Colonic mucosa (tissue), 4 donors: ENCODE data around the gene CRYZ. TPM values are rescaled to one million over a fixed set of nuclear protein-coding genes. Genes with fewer than 3 reads are reported as not detected.

Experiments used
- DNase-seq: peaks from one replicate; pipeline ENCODE4 v3.0.0-alpha.2; 2020
- H3K27ac ChIP-seq: fragments of 200-600 bp; one replicate; pipeline ENCODE4 v1.8.0; 2021
- H3K27me3 ChIP-seq: fragments of 200-600 bp; one replicate; pipeline ENCODE4 v1.8.0; 2021
- H3K36me3 ChIP-seq: fragments of 200-600 bp; one replicate; pipeline ENCODE4 v1.8.0; 2021
- H3K4me1 ChIP-seq: fragments of 200-600 bp; one replicate; pipeline ENCODE4 v1.8.0; 2021; ENCODE audit warnings: mild to moderate bottlenecking
- H3K4me3 ChIP-seq: fragments of 200-600 bp; one replicate; pipeline ENCODE4 v1.8.0; 2021
- H3K9ac ChIP-seq, 2 donors: one replicate each; pipeline ENCODE4 v1.7.0; 2013; ENCODE audit warnings: control low read depth in 2 of 2, low read depth in 2 of 2, low read length in 2 of 2
- H3K9me3 ChIP-seq: fragments of 200-600 bp; one replicate; pipeline ENCODE4 v1.8.0; 2021
- intact Hi-C: fragments of 100-400 bp; cut with DNase I; formaldehyde crosslinking; loops from one replicate; pipeline ENCODE4 v1.14.1; 2022
- total RNA-seq, 2 donors: library from RNA; stranded (reverse); fragmentation: NEBNext Ultra II Directional in 1 of 2; extraction: Animal tissue kit (Norgen Biotek cat#: 25700) in 1 of 2; gene quantifications; one replicate each; pipeline ENCODE4 v1.2.1, GENCODE V29; 2021
- TF ChIP-seq, protein P1 (sequence below): fragments of 200-600 bp; IDR thresholded peaks from one replicate; pipeline ENCODE4 v1.8.0; 2022; ENCODE audit warnings: antibody characterized with exemption, mild to moderate bottlenecking
- donor health status: healthy.
- donor health status: DM: no; HTN: no; CAD: no.
- donor health status: DM: no; HTN: no; CAD: no.

Gene CRYZ
- total RNA-seq, 2 donors from 2014 or later = 15.7 to 25.8 TPM

DNA sequence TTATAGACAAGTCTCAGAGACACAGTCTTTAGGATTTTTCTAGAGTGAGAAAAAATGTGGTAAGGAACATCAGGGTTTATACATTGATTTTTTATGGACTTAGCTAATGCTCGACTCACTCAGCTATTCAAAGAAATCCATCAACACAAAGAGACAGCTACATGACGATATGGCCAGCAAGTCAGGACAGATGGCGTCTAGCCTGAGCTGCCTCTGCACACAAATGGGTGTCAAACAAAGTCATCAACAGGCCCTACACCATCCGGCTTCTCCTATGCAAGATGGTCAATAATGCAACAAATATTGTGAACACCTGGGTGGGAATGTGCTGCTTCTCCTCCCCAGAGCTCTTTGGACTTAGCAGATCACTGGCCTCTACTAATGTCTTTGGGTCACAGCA is 45.9 kb downstream of the CRYZ start:
- Histone ChIP-seq H3K27me3 (no peaks in the 10 kb centered on the region), H3K36me3 (no peaks in the 10 kb centered on the region), H3K4me3 (no peak overlapping the region), H3K9ac (no peak overlapping the region), H3K27ac (no peak overlapping the region), H3K4me1 (no peaks in the 10 kb centered on the region), H3K9me3 (no peaks in the 10 kb centered on the region)
- intact Hi-C loops = no loop called here
- no peak for DNase-seq
- TF ChIP-seq, protein P1, sequence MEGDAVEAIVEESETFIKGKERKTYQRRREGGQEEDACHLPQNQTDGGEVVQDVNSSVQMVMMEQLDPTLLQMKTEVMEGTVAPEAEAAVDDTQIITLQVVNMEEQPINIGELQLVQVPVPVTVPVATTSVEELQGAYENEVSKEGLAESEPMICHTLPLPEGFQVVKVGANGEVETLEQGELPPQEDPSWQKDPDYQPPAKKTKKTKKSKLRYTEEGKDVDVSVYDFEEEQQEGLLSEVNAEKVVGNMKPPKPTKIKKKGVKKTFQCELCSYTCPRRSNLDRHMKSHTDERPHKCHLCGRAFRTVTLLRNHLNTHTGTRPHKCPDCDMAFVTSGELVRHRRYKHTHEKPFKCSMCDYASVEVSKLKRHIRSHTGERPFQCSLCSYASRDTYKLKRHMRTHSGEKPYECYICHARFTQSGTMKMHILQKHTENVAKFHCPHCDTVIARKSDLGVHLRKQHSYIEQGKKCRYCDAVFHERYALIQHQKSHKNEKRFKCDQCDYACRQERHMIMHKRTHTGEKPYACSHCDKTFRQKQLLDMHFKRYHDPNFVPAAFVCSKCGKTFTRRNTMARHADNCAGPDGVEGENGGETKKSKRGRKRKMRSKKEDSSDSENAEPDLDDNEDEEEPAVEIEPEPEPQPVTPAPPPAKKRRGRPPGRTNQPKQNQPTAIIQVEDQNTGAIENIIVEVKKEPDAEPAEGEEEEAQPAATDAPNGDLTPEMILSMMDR = no peak

DNA sequence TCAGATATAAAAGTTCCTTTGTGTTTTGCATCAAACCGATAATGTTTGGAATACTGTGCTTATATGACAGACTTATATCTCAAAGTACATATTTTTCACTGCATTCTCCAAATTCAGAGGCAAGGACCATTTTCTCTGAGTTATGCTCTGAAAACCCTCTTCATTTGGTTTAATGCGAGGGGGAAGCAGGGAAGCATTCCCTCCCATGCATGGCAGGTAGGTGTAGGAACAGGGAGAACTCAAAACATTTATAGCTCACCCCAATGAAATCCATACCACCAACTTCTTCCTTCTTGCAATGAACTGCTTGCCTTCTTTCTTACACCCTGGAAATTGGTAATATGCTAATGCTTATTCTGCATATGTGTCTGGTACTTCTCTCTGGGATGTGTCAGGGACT is 48.5 kb downstream of the CRYZ start:
- Histone ChIP-seq H3K36me3 (no peaks in the 10 kb centered on the region), H3K9ac (no peak overlapping the region), H3K27me3 (no peaks in the 10 kb centered on the region), H3K4me3 (no peak overlapping the region), H3K27ac (no peak overlapping the region), H3K4me1 (no peaks in the 10 kb centered on the region), H3K9me3 (no peaks in the 10 kb centered on the region)
- DNase-seq = no peak
- intact Hi-C loops = no loop called here
- TF ChIP-seq, protein P1 = no peak

DNA sequence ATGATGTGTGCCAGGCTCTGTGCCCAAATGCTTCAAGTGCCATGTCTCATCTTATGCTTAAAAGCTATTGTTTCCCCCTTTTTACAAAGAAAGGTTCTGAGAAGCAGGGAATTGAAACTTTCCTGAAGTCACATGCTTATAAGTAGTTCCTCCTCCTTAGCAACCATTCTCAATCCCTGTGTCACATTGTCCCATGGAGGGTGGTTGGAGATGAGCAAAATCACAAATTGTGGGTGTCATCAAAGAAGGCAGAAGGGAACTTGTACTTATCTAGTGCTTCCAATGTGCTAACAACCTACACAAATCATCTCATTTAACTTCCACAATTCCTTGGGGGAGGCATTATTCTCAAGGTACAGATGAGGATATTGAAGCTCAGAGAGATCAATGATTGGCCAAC is 49.2 kb downstream of the CRYZ start:
- Histone ChIP-seq H3K9me3 (no peaks in the 10 kb centered on the region), H3K9ac (no peak overlapping the region), H3K36me3 (no peaks in the 10 kb centered on the region), H3K4me1 (no peaks in the 10 kb centered on the region), H3K27ac (no peak overlapping the region), H3K27me3 (no peaks in the 10 kb centered on the region), H3K4me3 (no peak overlapping the region)
- DNase-seq = no peak
- intact Hi-C loops = no loop called here
- TF ChIP-seq, protein P1 = no peak

DNA sequence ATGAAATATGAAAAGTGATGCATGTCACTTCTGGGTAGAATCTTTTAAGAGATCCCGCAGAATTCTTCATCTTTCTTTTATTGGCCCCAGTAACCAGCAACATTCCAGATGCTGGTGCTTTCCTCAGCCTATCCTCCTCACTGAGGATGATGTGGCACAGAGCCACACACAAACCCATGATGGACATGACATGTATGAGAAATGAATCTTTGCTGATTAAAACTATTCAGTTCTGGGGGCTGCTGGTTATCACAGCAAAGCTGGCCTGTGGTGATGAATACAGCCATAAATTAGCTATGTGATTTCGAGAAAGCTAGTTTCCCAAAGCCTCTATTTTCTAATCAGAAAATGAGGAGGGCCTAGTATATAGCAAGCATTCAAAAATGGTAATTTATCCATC is 51.0 kb downstream of the CRYZ start:
- H3K4me1 ChIP-seq = no peaks in the 10 kb centered on the region
- intact Hi-C loops = no loop called here
- no peak overlapping the region for H3K4me3 ChIP-seq
- no peak for DNase-seq
- no peaks in the 10 kb centered on the region for H3K9me3 ChIP-seq
- H3K27ac ChIP-seq = no peak overlapping the region
- no peaks in the 10 kb centered on the region for H3K27me3 ChIP-seq
- H3K36me3 ChIP-seq = no peaks in the 10 kb centered on the region
- TF ChIP-seq, protein P1 = no peak
- H3K9ac ChIP-seq = no peak overlapping the region

DNA sequence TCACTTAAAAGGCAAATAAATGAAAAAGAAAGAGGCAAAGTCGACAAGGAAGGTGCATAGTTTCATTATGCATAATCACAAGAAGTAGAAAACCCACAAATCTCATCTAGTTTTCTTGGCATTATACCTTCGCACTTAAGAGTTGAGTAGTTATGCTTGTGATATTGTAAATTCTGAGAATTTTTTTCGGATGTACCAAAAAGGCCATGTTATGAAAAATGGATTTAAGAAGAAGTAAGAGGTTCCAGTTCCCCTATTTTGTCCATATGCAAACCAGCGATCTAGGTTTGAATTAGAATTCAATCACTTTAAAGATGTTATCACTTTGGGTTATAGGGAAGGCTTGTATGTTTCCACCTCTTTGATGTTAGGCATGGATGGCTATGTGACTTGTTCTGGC is 51.4 kb downstream of the CRYZ start:
- Histone ChIP-seq H3K4me3 (no peak overlapping the region), H3K27me3 (no peaks in the 10 kb centered on the region), H3K27ac (no peak overlapping the region), H3K4me1 (no peaks in the 10 kb centered on the region), H3K9ac (no peak overlapping the region), H3K36me3 (no peaks in the 10 kb centered on the region), H3K9me3 (no peaks in the 10 kb centered on the region)
- TF ChIP-seq, protein P1 = no peak
- intact Hi-C loops = no loop called here
- no peak for DNase-seq

DNA sequence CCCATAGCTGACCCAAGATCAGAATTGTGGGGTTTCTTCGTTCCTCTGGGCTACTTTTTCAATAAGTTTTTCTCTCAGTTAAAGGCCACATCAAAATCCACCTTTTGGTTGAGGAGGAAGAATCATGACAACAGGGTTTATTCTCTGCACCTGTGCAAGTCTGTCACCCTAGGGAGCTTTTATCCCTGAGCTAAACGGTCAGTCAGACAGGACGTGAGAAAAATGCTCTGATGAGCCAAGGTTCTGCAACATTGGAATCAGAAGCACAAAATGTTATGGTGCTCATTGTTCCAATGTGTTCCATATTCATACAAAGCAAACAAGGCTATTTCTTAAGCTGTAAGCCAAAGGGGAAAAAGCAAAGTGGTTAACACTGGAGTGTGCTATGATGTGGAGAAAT is 51.8 kb downstream of the CRYZ start:
- Histone ChIP-seq H3K27me3 (no peaks in the 10 kb centered on the region), H3K9ac (no peak overlapping the region), H3K4me1 (no peaks in the 10 kb centered on the region), H3K27ac (no peak overlapping the region), H3K9me3 (no peaks in the 10 kb centered on the region), H3K4me3 (no peak overlapping the region), H3K36me3 (no peaks in the 10 kb centered on the region)
- no peak for DNase-seq
- intact Hi-C loops = no loop called here
- TF ChIP-seq, protein P1 = no peak
